ENCODE data around the gene CHMP2A.
"Not testable (repeated sequence)": the region's sequence is repeated elsewhere in the genome, so short reads cannot be mapped to it uniquely, and the experiment has no call there.

CHMP2A gene

DNA sequence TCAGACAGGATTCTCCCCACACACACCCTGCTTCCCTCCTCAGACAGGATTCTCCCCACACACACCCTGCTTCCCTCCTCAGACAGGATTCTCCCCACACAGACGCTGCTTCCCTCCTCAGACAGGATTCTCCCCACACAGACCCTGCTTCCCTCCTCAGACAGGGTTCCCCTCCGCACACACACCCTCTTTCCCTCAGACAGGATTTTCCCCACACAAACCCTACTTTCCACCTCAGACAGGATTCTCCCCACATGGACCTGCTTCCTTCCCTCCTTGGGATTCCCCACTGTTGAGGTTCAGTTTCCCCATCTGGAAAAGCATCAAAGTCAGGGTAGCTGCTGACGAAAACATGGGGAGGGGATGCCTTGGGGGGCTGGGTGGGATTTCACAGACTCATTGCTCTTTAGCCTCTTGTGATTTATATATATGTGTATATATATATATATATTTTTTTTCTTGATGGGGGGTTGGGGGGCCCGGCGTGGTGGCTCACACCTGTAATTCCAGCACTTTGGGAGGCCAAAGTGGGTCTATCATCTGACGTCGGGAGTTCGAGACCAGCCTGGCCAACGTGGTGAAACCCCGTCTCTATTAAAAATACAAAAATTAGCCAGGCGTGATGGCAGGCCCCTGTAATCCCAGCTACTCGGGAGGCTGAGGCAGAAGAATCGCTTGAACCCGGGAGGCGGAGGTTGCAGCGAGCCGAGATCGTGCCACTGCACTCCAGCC is 12.1 kb downstream of the CHMP2A start:
- not testable (repeated sequence) for FAIRE-seq; DNase-seq (ENCODE audit: insufficient read length, low spot score)

DNA sequence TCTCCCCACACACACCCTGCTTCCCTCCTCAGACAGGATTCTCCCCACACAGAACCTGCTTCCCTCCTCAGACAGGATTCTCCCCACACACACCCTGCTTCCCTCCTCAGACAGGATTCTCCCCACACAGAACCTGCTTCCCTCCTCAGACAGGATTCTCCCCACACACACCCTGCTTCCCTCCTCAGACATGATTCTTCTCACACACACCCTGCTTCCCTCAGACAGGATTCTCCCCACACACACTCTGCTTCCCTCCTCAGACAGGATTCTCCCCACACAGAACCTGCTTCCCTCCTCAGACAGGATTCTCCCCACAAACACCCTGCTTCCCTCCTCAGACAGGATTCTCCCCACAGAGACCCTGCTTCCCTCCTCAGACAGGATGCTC is 15.7 kb downstream of the CHMP2A start:
- not testable (repeated sequence) for DNase-seq (ENCODE audit: insufficient read length, low spot score); FAIRE-seq

GRCh38 chr19:58538257-58539168 is 16.4 kb downstream of the CHMP2A start:
- FAIRE-seq (no peak), DNase-seq (ENCODE audit: insufficient read length, low spot score) (no peak)

DNA sequence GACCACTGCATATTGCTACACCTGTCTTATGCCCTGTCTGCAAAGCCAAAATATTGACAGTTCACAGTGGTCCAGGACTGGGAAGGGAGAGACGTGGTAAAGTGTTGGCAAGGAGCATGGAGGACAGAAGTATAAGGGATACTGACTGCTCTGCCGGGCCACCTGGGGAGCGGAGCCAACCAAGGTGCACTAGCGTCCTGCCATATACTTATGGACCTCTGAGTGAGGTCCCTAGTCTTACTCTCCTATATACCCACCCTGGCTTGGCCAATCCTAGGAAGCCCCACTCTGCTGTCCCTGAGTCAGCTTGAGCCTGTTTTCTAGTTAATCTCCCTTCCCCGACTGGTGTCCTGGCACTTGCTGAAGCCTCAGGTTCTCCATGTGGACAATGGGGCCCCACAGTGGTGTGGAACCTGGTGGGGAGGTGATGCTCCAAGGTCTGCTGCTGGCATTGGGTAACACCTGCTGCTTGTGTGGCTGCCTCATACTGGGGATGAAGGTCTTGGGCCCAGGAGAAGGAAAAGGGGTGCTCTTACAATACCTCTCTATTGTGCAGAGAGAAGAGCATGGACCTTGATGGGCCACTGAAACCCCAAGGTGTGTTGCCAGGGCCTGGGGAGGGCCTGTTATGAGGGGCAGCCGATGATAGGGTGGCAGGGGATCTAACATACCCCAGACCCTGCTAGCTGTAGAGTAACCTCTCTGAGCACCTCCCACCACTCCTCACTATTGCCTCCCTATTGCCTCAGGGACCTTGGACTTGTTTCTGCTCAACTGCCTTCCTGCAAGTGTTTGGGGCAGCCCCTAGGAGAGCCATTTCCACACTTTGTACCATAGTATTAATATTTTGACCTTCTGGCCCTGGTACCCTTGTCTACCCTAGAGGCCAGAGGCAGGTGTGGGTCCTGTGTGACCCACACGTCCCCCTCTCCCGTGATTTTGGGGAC is 17.8 kb downstream of the CHMP2A start:
- FAIRE-seq: no peak
- DNase-seq (ENCODE audit: insufficient read length, low spot score): no peak

- FAIRE-seq (no peak), DNase-seq (ENCODE audit: insufficient read length, low spot score) (no peak)
Observed at GRCh38 chr19:58535857-58536256, 19.0 kb downstream of the CHMP2A start.

- DNase-seq (ENCODE audit: insufficient read length, low spot score) (no peak), FAIRE-seq (no peak)
Observed at GRCh38 chr19:58531034-58531840, 23.7 kb downstream of the CHMP2A start.

- FAIRE-seq: no peak
Observed at GRCh38 chr19:58529405-58529804, 25.5 kb downstream of the CHMP2A start.

GRCh38 chr19:58522709-58523108 is 32.2 kb downstream of the CHMP2A start:
- no peak for DNase-seq (ENCODE audit: insufficient read length, low spot score)
- no peak for FAIRE-seq

More at GRCh38 chr19:58529405-58529804, 25.5 kb downstream of the CHMP2A start:
- DNase-seq (ENCODE audit: insufficient read length, low spot score): no peak

DNA sequence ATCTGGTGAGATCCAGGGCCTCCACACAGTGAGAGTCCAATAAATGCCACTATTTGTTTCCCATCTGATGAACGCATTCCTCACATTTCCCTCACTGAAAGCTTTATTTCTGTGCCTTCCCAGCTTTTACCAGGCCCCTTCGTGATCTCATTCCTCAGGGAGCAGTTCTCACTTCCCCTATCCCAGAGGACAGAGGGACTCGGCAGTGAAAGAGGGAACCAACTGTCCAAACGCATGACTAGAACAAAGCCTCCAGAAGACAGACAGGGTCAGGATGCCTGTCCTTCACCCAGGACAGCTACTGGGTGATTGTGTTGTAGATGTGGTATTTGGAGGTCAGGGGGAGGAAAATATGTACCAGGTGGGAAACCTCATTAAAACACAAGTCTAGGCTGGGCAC is 33.3 kb downstream of the CHMP2A start:
- no peak for DNase-seq (ENCODE audit: insufficient read length, low spot score)
- no peak for FAIRE-seq

DNA sequence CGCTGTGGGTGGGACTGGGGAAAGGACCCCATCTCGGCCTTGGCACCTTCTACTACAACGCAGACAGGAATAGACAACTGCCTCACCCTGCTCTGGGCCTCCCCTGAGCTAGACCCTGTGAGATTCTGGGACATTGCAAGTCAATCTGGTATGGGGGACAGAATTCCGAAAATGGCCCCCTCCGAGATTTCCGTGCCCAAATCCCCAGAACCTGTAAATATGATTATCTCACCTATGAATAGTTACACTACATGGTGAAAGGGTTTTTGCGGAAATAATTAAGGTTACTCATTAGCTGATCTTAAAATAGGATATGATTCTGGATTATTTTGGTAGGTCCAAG is 34.7 kb downstream of the CHMP2A start:
- no peak for FAIRE-seq
- DNase-seq (ENCODE audit: insufficient read length, low spot score): no peak

GRCh38 chr19:58519355-58520256 is 35.3 kb downstream of the CHMP2A start, which contains the start of gene ZBTB45:
TSS of gene ZBTB45 (minus strand) at chr19:58519810. CDS start at chr19:58517673, 2,137 bp downstream.
- DNase-seq (ENCODE audit: insufficient read length, low spot score) (peak; percentile 88), FAIRE-seq (peak; percentile 94)

DNA sequence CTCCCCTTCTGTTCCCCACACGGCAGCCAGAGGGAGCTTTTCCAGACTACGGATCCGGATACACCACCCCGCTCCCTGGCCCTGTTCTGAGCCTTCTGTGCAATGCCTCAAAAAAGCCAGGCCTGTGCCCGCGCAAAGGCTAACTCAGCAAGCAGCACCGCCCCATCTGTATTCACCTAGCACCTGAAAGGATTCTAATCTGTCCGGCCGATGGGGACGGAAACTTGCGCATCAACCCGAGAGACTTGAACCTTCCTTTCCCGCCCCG is 35.9 kb downstream of the CHMP2A start:
- DNase-seq (ENCODE audit: insufficient read length, low spot score): peak; percentile 41
- FAIRE-seq: no peak

- DNase-seq (ENCODE audit: insufficient read length, low spot score): no peak
- FAIRE-seq: peak; percentile 39
Observed at GRCh38 chr19:58518256-58519086, 36.4 kb downstream of the CHMP2A start.

DNA sequence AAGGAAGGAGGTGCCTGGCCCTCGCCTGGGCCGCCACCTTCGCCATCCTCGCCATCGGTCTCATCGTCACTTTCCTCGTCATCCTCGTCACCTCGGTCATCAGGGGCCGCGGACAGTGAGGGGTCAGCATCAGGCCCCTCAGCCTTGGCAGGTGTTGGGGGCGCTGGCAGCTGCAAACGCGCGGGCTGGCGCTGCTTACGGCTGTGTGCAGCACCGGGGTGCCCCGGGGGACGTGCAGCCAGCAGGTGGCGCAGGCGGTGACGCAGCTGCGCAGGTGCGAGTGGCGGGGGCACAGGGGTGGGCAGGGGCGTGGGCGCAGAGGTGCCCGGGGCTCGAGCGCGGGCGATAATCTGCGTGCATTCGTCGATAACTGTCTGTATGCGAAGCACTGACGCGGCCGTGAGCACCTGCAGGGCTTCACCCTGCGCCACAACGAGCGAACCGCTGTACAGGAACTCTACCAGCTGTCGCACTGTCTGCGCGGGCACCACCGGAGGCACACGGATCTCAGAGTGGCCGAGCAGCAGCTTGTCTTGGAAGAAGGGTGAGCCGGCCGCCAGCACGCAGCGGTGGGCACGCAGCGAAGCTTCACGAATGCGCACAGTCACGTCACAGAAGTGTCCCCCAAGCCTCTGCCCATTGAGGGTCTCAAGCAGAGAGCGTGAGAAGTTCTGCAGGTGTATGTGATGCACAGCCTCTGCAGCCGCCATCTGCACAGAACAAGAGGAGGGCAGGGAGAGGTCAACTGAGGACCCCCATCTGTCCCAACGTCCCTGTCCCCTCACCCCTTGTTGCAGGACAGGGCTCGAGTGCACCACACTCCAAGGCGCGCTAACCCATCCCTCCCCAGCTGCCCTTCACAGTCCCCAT is 37.7 kb downstream of the CHMP2A start:
- FAIRE-seq (no peak), DNase-seq (ENCODE audit: insufficient read length, low spot score) (no peak)

GRCh38 chr19:58516246-58516836 is 38.6 kb downstream of the CHMP2A start:
- no peak for DNase-seq (ENCODE audit: insufficient read length, low spot score)
- no peak for FAIRE-seq

DNA sequence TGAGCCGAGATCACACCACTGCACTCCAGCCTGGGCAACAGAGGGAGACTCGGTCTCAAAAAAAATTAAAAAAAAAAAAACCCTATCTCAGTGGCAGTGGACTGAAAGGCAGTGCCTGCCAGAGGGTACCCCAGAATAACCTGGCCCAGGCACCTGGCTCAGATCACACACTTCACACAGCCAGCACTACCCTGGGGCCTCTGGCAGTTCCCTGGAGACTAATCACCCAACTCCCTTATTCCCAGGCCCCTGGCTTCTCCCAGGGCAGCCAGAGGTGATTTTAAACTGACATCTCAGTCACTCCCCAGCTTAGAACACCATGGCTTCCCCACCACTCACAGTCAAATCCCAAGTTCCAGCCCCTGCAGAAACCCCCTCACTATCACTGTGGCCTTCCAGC is 39.6 kb downstream of the CHMP2A start:
- FAIRE-seq (no peak), DNase-seq (ENCODE audit: insufficient read length, low spot score) (no peak)

DNA sequence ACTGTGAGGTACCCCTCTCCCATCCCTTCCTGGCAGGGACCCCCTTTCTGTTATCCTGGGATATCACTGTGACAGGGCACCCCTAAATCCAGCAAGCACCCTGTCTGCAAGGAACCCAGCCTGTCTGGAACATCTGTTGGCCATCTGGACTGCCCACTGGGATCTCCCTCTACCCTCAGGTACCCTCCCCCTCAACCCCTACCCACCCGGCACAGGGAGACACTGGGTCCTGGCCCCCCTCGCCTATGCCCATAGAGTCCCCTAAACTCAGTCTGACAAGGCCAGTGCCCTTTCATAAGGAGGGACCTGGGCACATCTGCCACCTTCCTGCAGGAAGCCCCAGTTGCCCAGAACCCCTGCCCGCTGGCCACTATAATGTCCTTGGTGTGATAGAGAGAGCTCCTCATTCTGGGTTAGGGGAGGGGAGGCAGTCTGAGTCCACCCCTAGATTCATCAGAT is 40.3 kb downstream of the CHMP2A start:
- FAIRE-seq (peak; percentile 11), DNase-seq (ENCODE audit: insufficient read length, low spot score) (no peak)
